GM23338 (cell line): Measurements from ENCODE around the gene EMILIN3. TPM values are rescaled to one million over a fixed set of nuclear protein-coding genes. Genes with fewer than 3 reads are reported as not detected.

Source experiments
- ATAC-seq: fragments of 200-7000 bp; cut with Tn5 transposase; 3 replicates; pipeline ENCODE4 v1.9.1; 2020
- DNase-seq: peaks from one replicate; pipeline ENCODE4 v3.0.0-alpha.2; 2015; ENCODE audit warnings: low spot score
- H2AFZ ChIP-seq: fragments of 200-600 bp; sonication (generic); 2 replicates; pipeline ENCODE4 v1.8.0; 2016; ENCODE audit warnings: antibody characterized with exemption, mild to moderate bottlenecking, moderate library complexity
- H3F3A ChIP-seq: fragments of 200-600 bp; sonication (generic); replicated peaks from 2 replicates; pipeline ENCODE4 v1.8.0; 2017; ENCODE audit warnings: antibody characterized with exemption, mixed run types, low read depth
- H3K27ac ChIP-seq: fragments of 200-600 bp; sonication (generic); 2 replicates; pipeline ENCODE4 v1.6.1; 2016; ENCODE audit warnings: low read depth
- H3K27me3 ChIP-seq: fragments of 200-600 bp; sonication (generic); 2 replicates; pipeline ENCODE4 v1.8.0; 2016; ENCODE audit warnings: mild to moderate bottlenecking, mixed run types, moderate library complexity; ENCODE audit not compliant: insufficient read depth
- H3K36me3 ChIP-seq: fragments of 200-600 bp; sonication (generic); 2 replicates; pipeline ENCODE4 v1.8.0; 2016; ENCODE audit warnings: mild to moderate bottlenecking; ENCODE audit not compliant: insufficient read depth
- H3K4me1 ChIP-seq: fragments of 200-600 bp; sonication (generic); 2 replicates; pipeline ENCODE4 v1.8.0; 2016; ENCODE audit warnings: mild to moderate bottlenecking, moderate library complexity; ENCODE audit not compliant: insufficient read depth
- H3K4me2 ChIP-seq: fragments of 200-600 bp; sonication (generic); 2 replicates; pipeline ENCODE4 v1.7.1; 2017; ENCODE audit warnings: mixed run types
- H3K4me3 ChIP-seq: fragments of 200-600 bp; sonication (generic); 2 replicates; pipeline ENCODE4 v1.6.1; 2016; ENCODE audit warnings: mixed run types
- H3K79me2 ChIP-seq: fragments of 200-600 bp; sonication (generic); replicated peaks from 2 replicates; pipeline ENCODE4 v1.8.0; 2017; ENCODE audit warnings: mild to moderate bottlenecking; ENCODE audit not compliant: insufficient read depth
- H3K9me2 ChIP-seq: fragments of 200-600 bp; sonication (generic); 2 replicates; pipeline ENCODE4 v1.8.0; 2017; ENCODE audit not compliant: insufficient read depth
- H4K20me1 ChIP-seq: fragments of 200-600 bp; sonication (generic); replicated peaks from 2 replicates; pipeline ENCODE4 v1.8.0; 2017; ENCODE audit warnings: mild to moderate bottlenecking; ENCODE audit not compliant: insufficient read depth
- H3K27ac Mint-ChIP-seq: 2 replicates; pipeline ENCODE4 v1.8.0; 2020; ENCODE audit warnings: inconsistent platforms, mild to moderate bottlenecking, moderate library complexity, mixed read lengths
- H3K27me3 Mint-ChIP-seq: 3 replicates; pipeline ENCODE4 v1.8.0; 2022; ENCODE audit warnings: low read depth, mild to moderate bottlenecking, moderate library complexity, mixed read lengths, inconsistent platforms; ENCODE audit not compliant: insufficient read depth, poor library complexity
- H3K36me3 Mint-ChIP-seq: 3 replicates; pipeline ENCODE4 v1.8.0; 2021; ENCODE audit warnings: low read depth, mild to moderate bottlenecking, inconsistent platforms, moderate library complexity, mixed read lengths
- H3K4me1 Mint-ChIP-seq: 3 replicates; pipeline ENCODE4 v1.8.0; 2020; ENCODE audit warnings: mild to moderate bottlenecking, inconsistent platforms, mixed read lengths
- H3K4me3 Mint-ChIP-seq: 3 replicates; pipeline ENCODE4 v1.8.0; 2021; ENCODE audit warnings: moderate library complexity, mild to moderate bottlenecking, inconsistent platforms, mixed read lengths
- H3K9me3 Mint-ChIP-seq: 3 replicates; pipeline ENCODE4 v1.8.0; 2020; ENCODE audit warnings: moderate library complexity, mild to moderate bottlenecking, inconsistent platforms, mixed read lengths
- CREB1 ChIP-seq: fragments of 250-450 bp; sonication (Bioruptor Pico); IDR thresholded peaks from 2 replicates; pipeline ENCODE4 v1.5.0; 2020; ENCODE audit warnings: low read depth, mild to moderate bottlenecking, moderate library complexity
- CTCF ChIP-seq, 2 experiments: fragments of 200-600 bp in 1 of 2; sonication (generic) in 1 of 2; conservative IDR thresholded peaks; 2 replicates each; pipeline versions ENCODE4 v1.5.1 to v1.6.1; 2016 to 2017; ENCODE audit warnings: antibody characterized with exemption in 2 of 2, low read depth in 2 of 2, mild to moderate bottlenecking in 2 of 2, moderate library complexity in 1 of 2
- ETS1 ChIP-seq: IDR thresholded peaks from 2 replicates; pipeline ENCODE4 v1.6.1; 2016; ENCODE audit warnings: antibody characterized with exemption
- EZH2 ChIP-seq: fragments of 200-600 bp; sonication (generic); IDR thresholded peaks from one replicate; pipeline ENCODE4 v1.8.0; 2017; ENCODE audit warnings: antibody characterized with exemption, mild to moderate bottlenecking, low read depth; ENCODE audit not compliant: unreplicated experiment
- EZH2phosphoT487 ChIP-seq: fragments of 200-600 bp; sonication (generic); IDR thresholded peaks from one replicate; pipeline ENCODE4 v1.8.1; 2018; ENCODE audit warnings: antibody characterized with exemption; ENCODE audit not compliant: unreplicated experiment
- JUNB ChIP-seq: IDR thresholded peaks from one replicate; pipeline ENCODE4 v1.6.1; 2016; ENCODE audit warnings: antibody characterized with exemption; ENCODE audit not compliant: unreplicated experiment
- NANOG ChIP-seq: IDR thresholded peaks from 2 replicates; pipeline ENCODE4 v1.6.1; 2016; ENCODE audit warnings: antibody characterized with exemption, borderline replicate concordance
- POLR2AphosphoS5 ChIP-seq: IDR thresholded peaks from 2 replicates; pipeline ENCODE4 v1.6.1; 2016; ENCODE audit warnings: antibody characterized with exemption, low read depth
- REST ChIP-seq: IDR thresholded peaks from one replicate; pipeline ENCODE4 v1.6.1; 2018; ENCODE audit warnings: antibody characterized with exemption; ENCODE audit not compliant: unreplicated experiment
- STAT1 ChIP-seq: IDR thresholded peaks from one replicate; pipeline ENCODE4 v1.6.1; 2016; ENCODE audit warnings: antibody characterized with exemption; ENCODE audit not compliant: unreplicated experiment
- ZNF114 ChIP-seq: fragments of 250-450 bp; sonication (Bioruptor Pico); IDR thresholded peaks from 2 replicates; pipeline ENCODE4 v1.5.0; 2020; ENCODE audit warnings: mild to moderate bottlenecking, moderate library complexity
- ZNF331 ChIP-seq: fragments of 250-450 bp; sonication (Bioruptor Pico); IDR thresholded peaks from 2 replicates; pipeline ENCODE4 v1.5.0; 2020; ENCODE audit warnings: low read depth, mild to moderate bottlenecking, moderate library complexity
- ZNF462 ChIP-seq: fragments of 250-450 bp; sonication (Bioruptor Pico); IDR thresholded peaks from 2 replicates; pipeline ENCODE4 v1.5.0; 2020; ENCODE audit warnings: mild to moderate bottlenecking, moderate library complexity
- polyA plus RNA-seq: library from polyadenylated mRNA; unstranded; fragments of >200 nt; fragmentation: Nextera tagmentation; extraction: Ambion mirVana; gene quantifications from 2 replicates; pipeline ENCODE4 v1.2.1, GENCODE V29; 2016
- total RNA-seq: library from RNA; depleted of rRNA; stranded (reverse); fragments of >200 nt; shearing (Covaris generic); gene quantifications from 2 replicates; pipeline ENCODE4 v1.2.3, GENCODE V29; 2014

The EMILIN3 gene
- total and polyA plus RNA-seq, 2 experiments from 2014 or later, result 0.53 to 6.6 TPM

GRCh38 chr20:41393705-41394066 lies 27.1 kb upstream of the EMILIN3 start:
- ATAC-seq (no peak), DNase-seq (no peak)
- H3K4me2 ChIP-seq, result no peak overlapping the region
- H3K36me3 ChIP-seq, result no peaks in the 10 kb centered on the region
- no peak overlapping the region for H3K4me3 ChIP-seq
- no peaks in the 10 kb centered on the region for H3K9me3 Mint-ChIP-seq
- no peaks in the 10 kb centered on the region for H3K9me2 ChIP-seq
- no peak overlapping the region for H3K4me3 Mint-ChIP-seq
- peaks cover 13% of the 10 kb centered on the region; the same call in 2 of the 3 replicates for H3K4me1 Mint-ChIP-seq
- TF ChIP-seq REST (no peak), EZH2 (no peak), ZNF462 (CRISPR knock-in tag) (no peak), ETS1 (no peak), STAT1 (no peak), NANOG (no peak), ZNF331 (no peak), ZNF114 (CRISPR knock-in tag) (no peak), POLR2AphosphoS5 (no peak), CREB1 (CRISPR knock-in tag) (no peak), CTCF (conservative IDR thresholded peaks at IDR 0.05; ENCODE audit: low read depth in 2 of 2) (no peak), EZH2phosphoT487 (no peak), JUNB (no peak)
- H4K20me1 ChIP-seq, result no peaks in the 10 kb centered on the region
- peaks cover 6% of the 10 kb centered on the region for H3K27me3 Mint-ChIP-seq
- H3K27me3 ChIP-seq, result no peaks in the 10 kb centered on the region
- H3K27ac Mint-ChIP-seq, result no peak overlapping the region
- no peaks in the 10 kb centered on the region for H3K79me2 ChIP-seq
- no peak overlapping the region for H2AFZ ChIP-seq
- H3K4me1 ChIP-seq, result peaks cover 11% of the 10 kb centered on the region
- H3K36me3 Mint-ChIP-seq, result no peaks in the 10 kb centered on the region
- no peak overlapping the region for H3K27ac ChIP-seq
- H3F3A ChIP-seq, result no peaks in the 10 kb centered on the region
